GM12878 (cell line): Measurements from ENCODE around the gene CCSER1. TPM values are rescaled to one million over a fixed set of nuclear protein-coding genes. Genes with fewer than 3 reads are reported as not detected.

ENCODE experiments used
- ATAC-seq: fragments of 200-7000 bp; cut with Tn5 transposase; 3 replicates; pipeline ENCODE4 v1.9.1; 2020; ENCODE audit warnings: mild to moderate bottlenecking, moderate library complexity
- BruUV-seq: library from RNA; stranded (reverse); fragments of 400-500 nt; replicated peaks from 2 replicates; lab custom pipeline; 2021; lab: Mats Ljungman, UMichigan
- CTCF ChIA-PET: fragments of 300-600 bp; sonication (Branson Sonifier 250); formaldehyde crosslinking; extraction: SDS; loops from one replicate; lab custom pipeline; 2021; ENCODE audit warnings: inconsistent platforms; lab: Yijun Ruan, JAX
- POLR2A ChIA-PET: fragments of 350-600 bp; formaldehyde crosslinking; extraction: SDS; loops from one replicate; lab custom pipeline; 2021; ENCODE audit warnings: inconsistent platforms; lab: Charles Lee
- RAD21 ChIA-PET: fragments of 300-600 bp; sonication (Branson Sonifier 250); formaldehyde crosslinking; loops from one replicate; lab custom pipeline; 2023; ENCODE audit warnings: antibody characterized with exemption; ENCODE audit not compliant: unreplicated experiment; lab: Charles Lee
- SMC1A ChIA-PET: fragments of 300-600 bp; sonication (Branson Sonifier 250); formaldehyde crosslinking; loops from one replicate; lab custom pipeline; 2023; ENCODE audit not compliant: unreplicated experiment, uncharacterized antibody; lab: Charles Lee
- DNase-seq: peaks from one replicate; pipeline ENCODE4 v3.0.0-alpha.2; 2011; ENCODE audit warnings: low read depth, low spot score
- FAIRE-seq: peaks from 3 replicates; lab custom pipeline; 2011; peaks lifted over from hg19 to GRCh38; lab: Jason Lieb, UNC
- H2AFZ ChIP-seq: 2 replicates; pipeline ENCODE4 v1.6.0; 2011; ENCODE audit warnings: low read depth, low read length, control low read depth; ENCODE audit not compliant: control insufficient read depth
- H3K27ac ChIP-seq: 2 replicates; pipeline ENCODE4 v1.5.1; 2011; ENCODE audit warnings: control low read depth; ENCODE audit not compliant: control insufficient read depth, insufficient read depth
- H3K27me3 ChIP-seq, 2 experiments: replicated peaks in 1 of 2; 2 replicates each; pipeline versions ENCODE4 v1.6.0 to v1.6.1; 2011; ENCODE audit warnings: low read length in 1 of 2; ENCODE audit not compliant: control insufficient read depth in 2 of 2, insufficient read depth in 2 of 2
- H3K36me3 ChIP-seq, 2 experiments: 2 replicates each; pipeline ENCODE4 v1.5.1; 2011; ENCODE audit warnings: low read length in 1 of 2; ENCODE audit not compliant: control insufficient read depth in 2 of 2, insufficient read depth in 2 of 2
- H3K4me1 ChIP-seq: 2 replicates; pipeline ENCODE4 v1.6.1; 2011; ENCODE audit warnings: mild to moderate bottlenecking, low read length, moderate library complexity, mixed read lengths; ENCODE audit not compliant: control insufficient read depth, insufficient read depth
- H3K4me2 ChIP-seq: 2 replicates; pipeline ENCODE4 v1.6.0; 2011; ENCODE audit warnings: control low read depth; ENCODE audit not compliant: control insufficient read depth, insufficient read depth
- H3K4me3 ChIP-seq: fragments of 200-600 bp; sonication (generic); 2 replicates; pipeline ENCODE4 v1.5.1; 2016
- H3K79me2 ChIP-seq: 2 replicates; pipeline ENCODE4 v1.6.0; 2011; ENCODE audit warnings: low read length; ENCODE audit not compliant: control insufficient read depth, insufficient read depth
- H3K9ac ChIP-seq: 2 replicates; pipeline ENCODE4 v1.8.0; 2011; ENCODE audit warnings: low read length, control low read depth, mixed read lengths; ENCODE audit not compliant: control insufficient read depth, insufficient read depth
- H3K9me3 ChIP-seq: replicated peaks from 3 replicates; pipeline ENCODE4 v1.5.1; 2011; ENCODE audit warnings: mild to moderate bottlenecking, low read length; ENCODE audit not compliant: control insufficient read depth, insufficient read depth
- H4K20me1 ChIP-seq: 2 replicates; pipeline ENCODE4 v1.6.0; 2011; ENCODE audit not compliant: control insufficient read depth, insufficient read depth
- BCL11A ChIP-seq: IDR thresholded peaks from 2 replicates; pipeline ENCODE4 v1.6.1; 2011; ENCODE audit warnings: low read depth, low read length
- CHD1 ChIP-seq: IDR thresholded peaks from 2 replicates; pipeline ENCODE4 v1.6.1; 2012; ENCODE audit warnings: low read depth, low read length, improper control_type of control experiment
- CHD2 ChIP-seq: IDR thresholded peaks from 2 replicates; pipeline ENCODE4 v1.6.1; 2011; ENCODE audit warnings: low read depth, low read length, improper control_type of control experiment, borderline replicate concordance
- EP300 ChIP-seq, 2 experiments: fragments of 150-350 bp in 1 of 2; IDR thresholded peaks; 2 replicates each; pipeline ENCODE4 v1.6.1; 2011 to 2012; ENCODE audit warnings: low read depth in 2 of 2, low read length in 2 of 2, borderline replicate concordance in 1 of 2, improper control_type of control experiment in 1 of 2, inconsistent platforms in 1 of 2; ENCODE audit not compliant: control insufficient read depth in 1 of 2
- FOS ChIP-seq: IDR thresholded peaks from 3 replicates; pipeline ENCODE4 v1.6.1; 2011; ENCODE audit warnings: borderline replicate concordance; ENCODE audit not compliant: insufficient read length; ENCODE audit errors: extremely low read depth
- POLR2AphosphoS5 ChIP-seq: IDR thresholded peaks from 2 replicates; pipeline ENCODE4 v1.6.1; 2011; ENCODE audit warnings: mild to moderate bottlenecking, low read length, inconsistent platforms
- PRDM15 ChIP-seq: fragments of 450-650 bp; formaldehyde crosslinking; IDR thresholded peaks from 2 replicates; pipeline ENCODE4 v1.4.0; 2020; ENCODE audit warnings: mild to moderate bottlenecking, moderate library complexity
- RB1 ChIP-seq: fragments of 450-650 bp; formaldehyde crosslinking; IDR thresholded peaks from 2 replicates; pipeline ENCODE4 v1.6.1; 2017; ENCODE audit warnings: mild to moderate bottlenecking, borderline replicate concordance
- SIN3A ChIP-seq: IDR thresholded peaks from 2 replicates; pipeline ENCODE4 v1.6.1; 2012; ENCODE audit warnings: low read depth, low read length, improper control_type of control experiment
- SREBF2 ChIP-seq: IDR thresholded peaks from 2 replicates; pipeline ENCODE4 v1.6.1; 2012; ENCODE audit warnings: mild to moderate bottlenecking, low read length
- ZBTB40 ChIP-seq: fragments of 450-650 bp; IDR thresholded peaks from 2 replicates; pipeline ENCODE4 v1.6.1; 2016; ENCODE audit warnings: mild to moderate bottlenecking, moderate library complexity, borderline replicate concordance
- ZNF207 ChIP-seq: fragments of 450-650 bp; IDR thresholded peaks from 2 replicates; pipeline ENCODE4 v1.6.1; 2014; ENCODE audit warnings: antibody characterized with exemption, mild to moderate bottlenecking, borderline replicate concordance
- in situ Hi-C: fragments of 300-500 bp; cut with MboI; formaldehyde crosslinking; loops from 9 replicates; pipeline ENCODE4 v1.14.3; 2018; ENCODE audit warnings: mixed read lengths
- intact Hi-C: fragments of 100-400 bp; cut with micrococcal nuclease; formaldehyde crosslinking; loops from one replicate; pipeline ENCODE4 v1.14.2; 2022; ENCODE audit not compliant: unreplicated experiment
- polyA plus RNA-seq, 11 experiments: library from polyadenylated mRNA; depleted of rRNA in 4 of 11; unstranded in 6 of 11; stranded (reverse) in 5 of 11; fragments of >200 nt; fragmentation: Nextera tagmentation in 4 of 11; fragmentation: Illumina TruSeq in 1 of 11; extraction: Ambion mirVana in 4 of 11; extraction: Trizol in 1 of 11; gene quantifications; 1 replicate in 1 of 11; 2 replicates in 10 of 11; pipeline versions ENCODE4 v1.2.1 to v1.2.3, GENCODE V29; 2011 to 2016; ENCODE audit warnings: inconsistent platforms in 2 of 11, missing spikeins in 2 of 11, low read depth in 1 of 11
- total RNA-seq, 4 experiments: library from RNA; depleted of rRNA in 3 of 4; stranded (reverse); fragments of >200 nt in 3 of 4; fragmentation: Illumina TruSeq in 1 of 4; extraction: Trizol in 1 of 4; gene quantifications; 2 replicates each; pipeline versions ENCODE4 v1.2.1 to v1.2.3, GENCODE V29; 2013 to 2021

The CCSER1 gene
- total and polyA plus RNA-seq, 10 of the 15 experiments (the other 5 are each of a cell fraction or from before 2014, with no cell fraction given), result 0.22 to 2.7 (median 1.0) TPM

- no peak overlapping the region for H3K4me2 ChIP-seq
- H3K9me3 ChIP-seq, result no peaks in the 10 kb centered on the region
- no peaks in the 10 kb centered on the region for H3K36me3 ChIP-seq
- no peak overlapping the region for H3K9ac ChIP-seq
- H3K27me3 ChIP-seq, result no peaks in the 10 kb centered on the region
- TF ChIP-seq SIN3A (no peak), PRDM15 (CRISPR knock-in tag) (no peak), CHD1 (no peak), SREBF2 (no peak), POLR2AphosphoS5 (no peak), ZNF207 (no peak), RB1 (no peak), BCL11A (no peak), ZBTB40 (no peak), CHD2 (no peak), EP300 (IDR thresholded peaks at IDR 0.05; ENCODE audit: borderline replicate concordance in 1 of 2, control insufficient read depth in 1 of 2, low read depth in 2 of 2, low read length in 2 of 2) (no peak), FOS (no peak)
- H3K27ac ChIP-seq, result no peak overlapping the region
- no peaks in the 10 kb centered on the region for H4K20me1 ChIP-seq
- in situ Hi-C loops (no loop called here), intact Hi-C loops (no loop called here)
- no peak overlapping the region for H3K4me3 ChIP-seq
- BruUV-seq, result no TSS peak
- SMC1A ChIA-PET, result no interaction called here
- RAD21 ChIA-PET, result no interaction called here
- H3K4me1 ChIP-seq, result no peaks in the 10 kb centered on the region
- POLR2A ChIA-PET, result no interaction called here
- no peak overlapping the region for H2AFZ ChIP-seq
- FAIRE-seq (peak; percentile 47), ATAC-seq (no peak), DNase-seq (no peak)
- H3K79me2 ChIP-seq, result no peaks in the 10 kb centered on the region
- CTCF ChIA-PET, result interaction anchor here (1.0 kb wide), 1 partner anchor 17 kb away, joined by 4 read pairs; no protein-coding TSS in a partner anchor
Observed at GRCh38 chr4:91426725-91427124, 1299.5 kb downstream of the CCSER1 start.
